Pancreas (tissue), 10 donors: Measurements from ENCODE around the gene ADARB1. TPM values are rescaled to one million over a fixed set of nuclear protein-coding genes. Genes with fewer than 3 reads are reported as not detected.
A peak's percentile ranks its signal among the peaks of the same experiment; 100 is the strongest.

ENCODE experiments used
- ATAC-seq, 4 donors: fragments of 200-7000 bp; cut with Tn5 transposase; one replicate each; pipeline versions ENCODE4 v1.8.0 to v1.9.1; 2020; ENCODE audit warnings: mild to moderate bottlenecking in 4 of 4, moderate library complexity in 4 of 4
- DNase-seq, 6 donors: peaks; one replicate each; pipeline ENCODE4 v3.0.0-alpha.2; 2020
- FAIRE-seq: peaks from 2 replicates; lab custom pipeline; 2012; peaks lifted over from hg19 to GRCh38; lab: Jason Lieb, UNC
- H3K27ac ChIP-seq, 4 donors: fragments of 200-600 bp; sonication (generic); 1 replicate in 3 of 4; 2 replicates in 1 of 4; pipeline versions ENCODE4 v1.5.0 to v1.8.0; 2020
- H3K27me3 ChIP-seq, 4 donors: fragments of 200-600 bp; one replicate each; pipeline ENCODE4 v1.8.0; 2021
- H3K36me3 ChIP-seq, 3 donors: fragments of 200-600 bp; sonication (generic) in 1 of 3; one replicate each; pipeline versions ENCODE4 v1.5.0 to v1.8.0; 2020 to 2021
- H3K4me1 ChIP-seq, 3 donors: fragments of 200-600 bp; one replicate each; pipeline ENCODE4 v1.8.0; 2021
- H3K4me3 ChIP-seq, 4 donors: fragments of 200-600 bp; sonication (generic) in 2 of 4; one replicate each; pipeline versions ENCODE4 v1.5.0 to v1.8.0; 2020 to 2021
- H3K9me3 ChIP-seq, 4 donors: fragments of 200-600 bp; one replicate each; pipeline ENCODE4 v1.8.0; 2021
- CTCF ChIP-seq, 4 donors: fragments of 200-600 bp; sonication (generic) in 3 of 4; IDR thresholded peaks; one replicate each; pipeline versions ENCODE4 v1.5.0 to v1.8.0; 2021; ENCODE audit warnings: antibody characterized with exemption in 4 of 4
- WGBS, 2 donors: extraction: QIAGEN DNeasy Blood & Tissue Kit; methylation state at CpG; one replicate each; pipeline ENCODE4 v1.1.7; 2013; 5-methylcytosine and 5-hydroxymethylcytosine counted together
- intact Hi-C, 3 donors: fragments of 100-400 bp; cut with DNase I; formaldehyde crosslinking; loops; one replicate each; pipeline versions ENCODE4 v1.11.1 to v1.14.2; 2022
- polyA plus RNA-seq, 2 donors: library from polyadenylated mRNA; stranded (reverse); fragments of 200-250 nt; gene quantifications; one replicate each; pipeline ENCODE4 v1.2.3, GENCODE V29; 2013
- total RNA-seq, 6 donors: library from RNA; stranded (reverse); fragmentation: NEBNext Ultra II Directional in 4 of 6; extraction: Animal tissue kit (Norgen Biotek cat#: 25700) in 4 of 6; gene quantifications; one replicate each; pipeline versions ENCODE4 v1.2.1 to v1.2.4, GENCODE V29; 2021 to 2023
- donor health status: healthy with polysubstance abuse.
- donor health status: DM: no; HTN: no; CAD: no; lungs with moderate emphysema.
- donor health status: DM: no; HTN: no; CAD: no.
- donor health status: control.
- donor health status: control.
- donor health status: Bipolar disorder and iron deficiency.
- donor health status: DM: yes; HTN: yes; CAD: no.
- donor health status: DM: no; HTN: no; CAD: no.
- donor health status: DM: no; HTN: no; CAD: no.
- donor health status: DM: yes; HTN: yes; CAD: no.

ADARB1 gene
- total and polyA plus RNA-seq, 8 donors = 5.4 to 10.1 (median 6.3) TPM

GRCh38 chr21:45091550-45092322 lies 17.4 kb downstream of the ADARB1 start:
- Histone ChIP-seq H3K27ac (no peak overlapping the region), H3K36me3 (no peaks in the 10 kb centered on the region), H3K4me3 (no peak overlapping the region), H3K4me1 (peaks cover 0 to 5% (median 3%) of the 10 kb centered on the region in 3 donors), H3K9me3 (no peaks in the 10 kb centered on the region), H3K27me3 (no peaks in the 10 kb centered on the region)
- intact Hi-C loops = no loop called here
- FAIRE-seq (no peak), ATAC-seq (no peak), DNase-seq (no peak)
- TF ChIP-seq CTCF (IDR thresholded peaks at IDR 0.05) = no peak
- 72 to 85% methylated on average over 7 of the region's 7 CpGs for WGBS, 2 donors

GRCh38 chr21:45093035-45093532 lies 18.7 kb downstream of the ADARB1 start:
- intact Hi-C loops = no loop called here
- Histone ChIP-seq H3K27me3 (no peaks in the 10 kb centered on the region), H3K27ac (no peak overlapping the region), H3K9me3 (no peaks in the 10 kb centered on the region), H3K4me3 (no peak overlapping the region), H3K4me1 (peaks cover 0 to 5% (median 3%) of the 10 kb centered on the region in 3 donors), H3K36me3 (no peaks in the 10 kb centered on the region)
- WGBS, 2 donors = 36 to 40% methylated on average over 11 to 12 of the region's 12 CpGs
- no peak for FAIRE-seq
- DNase-seq = peak in 5 of 6 donors; percentile 34 to 80 (median 62)
- no peak for TF ChIP-seq CTCF (IDR thresholded peaks at IDR 0.05)
- peak; percentile 40 to 83 (median 66) for ATAC-seq

- DNase-seq (no peak), FAIRE-seq (no peak), ATAC-seq (no peak)
- Histone ChIP-seq H3K27ac (no peak overlapping the region), H3K4me1 (peaks cover 0 to 5% (median 3%) of the 10 kb centered on the region in 3 donors), H3K36me3 (no peaks in the 10 kb centered on the region), H3K27me3 (no peaks in the 10 kb centered on the region), H3K4me3 (no peak overlapping the region), H3K9me3 (no peaks in the 10 kb centered on the region)
- TF ChIP-seq CTCF (IDR thresholded peaks at IDR 0.05) = no peak
- WGBS, 2 donors = 82 to 85% methylated on average over 7 of the region's 7 CpGs
- intact Hi-C loops = no loop called here
Measured at GRCh38 chr21:45094412-45094811, 20.0 kb downstream of the ADARB1 start.

GRCh38 chr21:45095505-45095904 lies 21.1 kb downstream of the ADARB1 start:
- intact Hi-C loops = no loop called here
- 82 to 83% methylated on average over 11 of the region's 11 CpGs for WGBS, 2 donors
- H3K27ac ChIP-seq = no peak overlapping the region
- no peak overlapping the region for H3K4me3 ChIP-seq
- no peak for TF ChIP-seq CTCF (IDR thresholded peaks at IDR 0.05)
- FAIRE-seq = no peak
- H3K27me3 ChIP-seq = no peaks in the 10 kb centered on the region
- ATAC-seq = no peak
- H3K4me1 ChIP-seq = peaks cover 0 to 5% (median 3%) of the 10 kb centered on the region in 3 donors
- no peak for DNase-seq
- H3K36me3 ChIP-seq = no peaks in the 10 kb centered on the region
- no peaks in the 10 kb centered on the region for H3K9me3 ChIP-seq

- Histone ChIP-seq H3K4me1 (peaks cover 0 to 5% (median 3%) of the 10 kb centered on the region in 3 donors), H3K4me3 (no peak overlapping the region), H3K27me3 (no peaks in the 10 kb centered on the region), H3K36me3 (no peaks in the 10 kb centered on the region), H3K27ac (no peak overlapping the region), H3K9me3 (no peaks in the 10 kb centered on the region)
- intact Hi-C loops = no loop called here
- no peak for FAIRE-seq
- TF ChIP-seq CTCF (IDR thresholded peaks at IDR 0.05) = no peak
- DNase-seq = no peak
- 85 to 87% methylated on average over 5 of the region's 5 CpGs for WGBS, 2 donors
- ATAC-seq = no peak
Measured at GRCh38 chr21:45096217-45096616, 21.8 kb downstream of the ADARB1 start.
